GM23338 (cell line): ENCODE measurements around the gene RPS6KC1. TPM values are rescaled to one million over a fixed set of nuclear protein-coding genes. Genes with fewer than 3 reads are reported as not detected.

Experiments used
- ATAC-seq: fragments of 200-7000 bp; cut with Tn5 transposase; 3 replicates; pipeline ENCODE4 v1.9.1; 2020
- DNase-seq: peaks from one replicate; pipeline ENCODE4 v3.0.0-alpha.2; 2015; ENCODE audit warnings: low spot score
- H2AFZ ChIP-seq: fragments of 200-600 bp; sonication (generic); 2 replicates; pipeline ENCODE4 v1.8.0; 2016; ENCODE audit warnings: antibody characterized with exemption, mild to moderate bottlenecking, moderate library complexity
- H3F3A ChIP-seq: fragments of 200-600 bp; sonication (generic); replicated peaks from 2 replicates; pipeline ENCODE4 v1.8.0; 2017; ENCODE audit warnings: antibody characterized with exemption, mixed run types, low read depth
- H3K27ac ChIP-seq: fragments of 200-600 bp; sonication (generic); 2 replicates; pipeline ENCODE4 v1.6.1; 2016; ENCODE audit warnings: low read depth
- H3K27me3 ChIP-seq: fragments of 200-600 bp; sonication (generic); 2 replicates; pipeline ENCODE4 v1.8.0; 2016; ENCODE audit warnings: mild to moderate bottlenecking, mixed run types, moderate library complexity; ENCODE audit not compliant: insufficient read depth
- H3K36me3 ChIP-seq: fragments of 200-600 bp; sonication (generic); 2 replicates; pipeline ENCODE4 v1.8.0; 2016; ENCODE audit warnings: mild to moderate bottlenecking; ENCODE audit not compliant: insufficient read depth
- H3K4me1 ChIP-seq: fragments of 200-600 bp; sonication (generic); 2 replicates; pipeline ENCODE4 v1.8.0; 2016; ENCODE audit warnings: mild to moderate bottlenecking, moderate library complexity; ENCODE audit not compliant: insufficient read depth
- H3K4me2 ChIP-seq: fragments of 200-600 bp; sonication (generic); 2 replicates; pipeline ENCODE4 v1.7.1; 2017; ENCODE audit warnings: mixed run types
- H3K4me3 ChIP-seq: fragments of 200-600 bp; sonication (generic); 2 replicates; pipeline ENCODE4 v1.6.1; 2016; ENCODE audit warnings: mixed run types
- H3K79me2 ChIP-seq: fragments of 200-600 bp; sonication (generic); replicated peaks from 2 replicates; pipeline ENCODE4 v1.8.0; 2017; ENCODE audit warnings: mild to moderate bottlenecking; ENCODE audit not compliant: insufficient read depth
- H3K9me2 ChIP-seq: fragments of 200-600 bp; sonication (generic); 2 replicates; pipeline ENCODE4 v1.8.0; 2017; ENCODE audit not compliant: insufficient read depth
- H4K20me1 ChIP-seq: fragments of 200-600 bp; sonication (generic); replicated peaks from 2 replicates; pipeline ENCODE4 v1.8.0; 2017; ENCODE audit warnings: mild to moderate bottlenecking; ENCODE audit not compliant: insufficient read depth
- H3K27ac Mint-ChIP-seq: 2 replicates; pipeline ENCODE4 v1.8.0; 2020; ENCODE audit warnings: inconsistent platforms, mild to moderate bottlenecking, moderate library complexity, mixed read lengths
- H3K27me3 Mint-ChIP-seq: 3 replicates; pipeline ENCODE4 v1.8.0; 2022; ENCODE audit warnings: low read depth, mild to moderate bottlenecking, moderate library complexity, mixed read lengths, inconsistent platforms; ENCODE audit not compliant: insufficient read depth, poor library complexity
- H3K36me3 Mint-ChIP-seq: 3 replicates; pipeline ENCODE4 v1.8.0; 2021; ENCODE audit warnings: low read depth, mild to moderate bottlenecking, inconsistent platforms, moderate library complexity, mixed read lengths
- H3K4me1 Mint-ChIP-seq: 3 replicates; pipeline ENCODE4 v1.8.0; 2020; ENCODE audit warnings: mild to moderate bottlenecking, inconsistent platforms, mixed read lengths
- H3K4me3 Mint-ChIP-seq: 3 replicates; pipeline ENCODE4 v1.8.0; 2021; ENCODE audit warnings: moderate library complexity, mild to moderate bottlenecking, inconsistent platforms, mixed read lengths
- H3K9me3 Mint-ChIP-seq: 3 replicates; pipeline ENCODE4 v1.8.0; 2020; ENCODE audit warnings: moderate library complexity, mild to moderate bottlenecking, inconsistent platforms, mixed read lengths
- CREB1 ChIP-seq: fragments of 250-450 bp; sonication (Bioruptor Pico); IDR thresholded peaks from 2 replicates; pipeline ENCODE4 v1.5.0; 2020; ENCODE audit warnings: low read depth, mild to moderate bottlenecking, moderate library complexity
- CTCF ChIP-seq, 2 experiments: fragments of 200-600 bp in 1 of 2; sonication (generic) in 1 of 2; conservative IDR thresholded peaks; 2 replicates each; pipeline versions ENCODE4 v1.5.1 to v1.6.1; 2016 to 2017; ENCODE audit warnings: antibody characterized with exemption in 2 of 2, low read depth in 2 of 2, mild to moderate bottlenecking in 2 of 2, moderate library complexity in 1 of 2
- ETS1 ChIP-seq: IDR thresholded peaks from 2 replicates; pipeline ENCODE4 v1.6.1; 2016; ENCODE audit warnings: antibody characterized with exemption
- EZH2 ChIP-seq: fragments of 200-600 bp; sonication (generic); IDR thresholded peaks from one replicate; pipeline ENCODE4 v1.8.0; 2017; ENCODE audit warnings: antibody characterized with exemption, mild to moderate bottlenecking, low read depth; ENCODE audit not compliant: unreplicated experiment
- EZH2phosphoT487 ChIP-seq: fragments of 200-600 bp; sonication (generic); IDR thresholded peaks from one replicate; pipeline ENCODE4 v1.8.1; 2018; ENCODE audit warnings: antibody characterized with exemption; ENCODE audit not compliant: unreplicated experiment
- JUNB ChIP-seq: IDR thresholded peaks from one replicate; pipeline ENCODE4 v1.6.1; 2016; ENCODE audit warnings: antibody characterized with exemption; ENCODE audit not compliant: unreplicated experiment
- NANOG ChIP-seq: IDR thresholded peaks from 2 replicates; pipeline ENCODE4 v1.6.1; 2016; ENCODE audit warnings: antibody characterized with exemption, borderline replicate concordance
- POLR2AphosphoS5 ChIP-seq: IDR thresholded peaks from 2 replicates; pipeline ENCODE4 v1.6.1; 2016; ENCODE audit warnings: antibody characterized with exemption, low read depth
- REST ChIP-seq: IDR thresholded peaks from one replicate; pipeline ENCODE4 v1.6.1; 2018; ENCODE audit warnings: antibody characterized with exemption; ENCODE audit not compliant: unreplicated experiment
- STAT1 ChIP-seq: IDR thresholded peaks from one replicate; pipeline ENCODE4 v1.6.1; 2016; ENCODE audit warnings: antibody characterized with exemption; ENCODE audit not compliant: unreplicated experiment
- ZNF114 ChIP-seq: fragments of 250-450 bp; sonication (Bioruptor Pico); IDR thresholded peaks from 2 replicates; pipeline ENCODE4 v1.5.0; 2020; ENCODE audit warnings: mild to moderate bottlenecking, moderate library complexity
- ZNF331 ChIP-seq: fragments of 250-450 bp; sonication (Bioruptor Pico); IDR thresholded peaks from 2 replicates; pipeline ENCODE4 v1.5.0; 2020; ENCODE audit warnings: low read depth, mild to moderate bottlenecking, moderate library complexity
- ZNF462 ChIP-seq: fragments of 250-450 bp; sonication (Bioruptor Pico); IDR thresholded peaks from 2 replicates; pipeline ENCODE4 v1.5.0; 2020; ENCODE audit warnings: mild to moderate bottlenecking, moderate library complexity
- polyA plus RNA-seq: library from polyadenylated mRNA; unstranded; fragments of >200 nt; fragmentation: Nextera tagmentation; extraction: Ambion mirVana; gene quantifications from 2 replicates; pipeline ENCODE4 v1.2.1, GENCODE V29; 2016
- total RNA-seq: library from RNA; depleted of rRNA; stranded (reverse); fragments of >200 nt; shearing (Covaris generic); gene quantifications from 2 replicates; pipeline ENCODE4 v1.2.3, GENCODE V29; 2014

Gene RPS6KC1
- total and polyA plus RNA-seq, 2 experiments from 2014 or later: 7.9 to 24.9 TPM

- no peak overlapping the region for H3K4me2 ChIP-seq
- no peak for ATAC-seq
- H3K9me3 Mint-ChIP-seq: no peaks in the 10 kb centered on the region
Observed at GRCh38 chr1:213119794-213120193, 68.8 kb downstream of the RPS6KC1 start.

More at GRCh38 chr1:213119794-213120193, 68.8 kb downstream of the RPS6KC1 start:
- H3F3A ChIP-seq: no peaks in the 10 kb centered on the region
- no peak overlapping the region for H3K4me3 ChIP-seq
- Mint-ChIP-seq H3K27ac (no peak overlapping the region), H3K27me3 (no peaks in the 10 kb centered on the region), H3K4me3 (no peak overlapping the region), H3K36me3 (no peaks in the 10 kb centered on the region), H3K4me1 (no peaks in the 10 kb centered on the region)
- no peaks in the 10 kb centered on the region for H3K9me2 ChIP-seq
- H3K4me1 ChIP-seq: no peaks in the 10 kb centered on the region
- H3K79me2 ChIP-seq: no peaks in the 10 kb centered on the region; the same call in 1 of the 2 replicates
- TF ChIP-seq NANOG: no peak
- no peak for TF ChIP-seq ZNF462 (CRISPR knock-in tag)
- no peak for TF ChIP-seq EZH2
- TF ChIP-seq JUNB: no peak
- TF ChIP-seq ZNF114 (CRISPR knock-in tag): no peak
- TF ChIP-seq REST: no peak
- TF ChIP-seq STAT1: no peak
- no peak for TF ChIP-seq EZH2phosphoT487
- TF ChIP-seq ZNF331 (CRISPR knock-in tag): no peak
- TF ChIP-seq CTCF (conservative IDR thresholded peaks at IDR 0.05; ENCODE audit: low read depth in 2 of 2): no peak
- no peak for TF ChIP-seq POLR2AphosphoS5
- TF ChIP-seq CREB1 (CRISPR knock-in tag): no peak
- TF ChIP-seq ETS1: no peak
- no peak overlapping the region; the same call in 1 of the 2 replicates for H3K27ac ChIP-seq
- no peaks in the 10 kb centered on the region for H3K27me3 ChIP-seq
- no peak overlapping the region for H2AFZ ChIP-seq
- no peaks in the 10 kb centered on the region for H3K36me3 ChIP-seq
- DNase-seq: no peak
- H4K20me1 ChIP-seq: no peaks in the 10 kb centered on the region
